TTC549 (cell line): ENCODE data around the gene RIBC2.

ENCODE experiments used
- FAIRE-seq: peaks from 2 replicates; lab custom pipeline; 2012; peaks lifted over from hg19 to GRCh38; lab: Jason Lieb, UNC

The RIBC2 gene

GRCh38 chr22:45475063-45475747 is 61.7 kb downstream of the RIBC2 start:
- FAIRE-seq, result no peak

DNA sequence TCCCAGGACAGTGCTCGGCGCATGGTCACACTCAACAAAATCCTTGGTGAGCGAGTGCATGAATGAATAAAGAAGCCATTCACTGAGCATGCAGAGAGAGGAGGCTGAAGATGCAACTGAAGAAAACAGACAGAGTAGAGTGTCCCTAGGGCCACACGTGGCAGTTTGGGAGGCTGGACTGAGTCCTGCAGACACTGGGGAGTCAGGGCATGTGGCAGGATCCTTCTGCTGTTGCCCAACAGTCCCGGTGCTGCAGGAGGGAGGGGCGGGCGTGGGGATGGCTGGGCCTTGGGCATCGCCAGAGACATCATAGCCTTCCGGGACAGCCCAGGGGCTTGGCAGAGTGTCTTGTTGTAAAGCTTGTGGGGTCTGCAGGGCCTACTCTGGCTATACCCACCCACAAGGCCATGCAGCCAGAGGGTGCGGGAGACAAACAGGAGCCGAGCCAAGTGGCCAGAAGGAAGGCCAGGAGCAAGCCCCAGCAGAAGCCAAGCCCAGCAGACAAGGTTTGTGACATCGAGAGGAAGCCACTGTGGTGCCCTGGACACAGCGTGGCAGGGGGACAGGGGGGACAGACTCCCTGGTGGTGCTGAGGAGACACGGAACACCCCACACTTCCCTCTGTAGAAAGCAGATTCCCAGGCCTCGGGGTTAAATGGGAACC is 62.5 kb downstream of the RIBC2 start:
- FAIRE-seq, result no peak

DNA sequence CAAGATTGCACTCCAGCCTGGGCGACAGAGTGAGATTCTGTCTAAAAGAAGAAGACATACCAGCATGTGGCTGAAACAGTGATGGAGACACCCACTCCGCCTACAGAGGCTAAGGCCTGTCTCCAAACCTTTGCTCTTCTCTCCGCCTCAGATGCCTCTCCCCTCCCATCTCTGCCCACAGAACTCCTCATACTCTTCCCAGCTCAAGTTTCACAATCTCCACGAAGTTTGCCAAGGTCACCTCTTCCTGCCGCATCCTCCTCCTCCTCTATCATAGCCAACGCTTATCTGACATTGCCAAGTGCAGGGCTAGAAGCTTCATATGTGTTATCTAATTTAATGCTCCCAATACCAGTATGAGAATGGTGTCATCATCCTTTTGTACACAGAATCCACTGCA is 63.3 kb downstream of the RIBC2 start:
- no peak for FAIRE-seq

DNA sequence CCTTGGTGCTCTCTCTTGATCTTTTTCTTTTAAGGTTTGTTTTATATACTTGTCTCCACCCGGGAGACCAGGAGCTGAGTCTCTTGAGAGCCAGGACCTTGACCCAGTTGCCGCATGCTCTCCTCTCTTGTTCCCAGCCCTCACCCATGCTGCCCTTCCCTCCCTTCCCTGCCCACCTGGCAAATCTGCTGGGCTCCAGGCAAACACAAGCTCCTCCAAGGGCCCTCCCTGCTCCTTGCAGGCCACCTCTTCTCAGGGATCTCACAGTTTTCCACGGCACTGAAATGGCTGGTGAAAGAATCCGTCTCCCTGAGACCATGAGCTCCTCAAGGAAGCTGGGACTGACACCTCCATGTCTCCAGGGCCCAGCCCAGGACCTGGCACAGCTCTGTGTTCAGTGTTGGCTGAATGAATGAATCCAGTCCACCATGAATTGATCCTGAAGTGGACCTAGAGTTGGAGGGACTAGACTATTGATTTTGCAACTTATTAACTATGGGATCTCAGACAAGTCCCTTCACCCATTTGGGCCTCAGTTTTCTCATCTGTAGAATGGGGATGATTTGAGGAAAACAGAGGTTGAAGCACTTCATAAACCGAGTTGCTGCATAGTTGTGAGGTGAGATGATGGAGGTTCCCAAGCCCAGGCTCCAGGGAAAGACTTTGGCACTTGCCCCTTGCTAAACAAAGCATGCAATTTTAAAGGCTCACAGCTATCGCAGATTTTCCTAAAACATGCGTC is 64.0 kb downstream of the RIBC2 start:
- FAIRE-seq, result no peak

DNA sequence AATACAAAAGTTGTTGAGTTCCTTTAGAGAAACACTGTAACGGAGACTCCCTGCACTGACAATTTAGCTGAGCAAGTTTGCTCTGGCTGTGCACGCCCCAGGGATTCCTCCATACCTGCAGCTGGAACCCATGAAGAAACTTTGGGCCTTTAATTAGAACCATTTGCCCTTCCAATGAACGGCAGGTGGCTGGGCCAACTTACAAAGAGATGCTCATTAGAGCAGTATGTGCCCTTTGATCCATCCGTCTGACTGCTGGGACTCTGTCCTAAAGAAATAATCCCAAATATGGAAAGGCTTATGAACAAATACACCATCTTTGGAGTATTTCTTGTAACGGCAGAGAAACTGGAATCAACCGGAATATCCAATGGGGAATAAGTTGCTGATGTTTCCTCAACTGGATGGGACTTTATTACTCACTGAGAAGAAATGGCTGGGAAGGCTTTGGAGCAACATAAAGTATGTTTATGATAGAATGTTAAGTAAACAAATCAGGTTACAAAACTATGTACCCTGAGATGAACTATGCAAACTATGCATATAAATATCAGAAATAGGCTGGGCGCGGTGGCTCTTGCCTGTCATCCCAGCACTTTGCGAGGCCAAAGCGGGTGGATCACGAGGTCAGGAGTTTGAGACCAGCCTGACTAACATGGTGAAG is 64.7 kb downstream of the RIBC2 start:
- FAIRE-seq, result no peak

GRCh38 chr22:45480717-45481116 is 67.2 kb downstream of the RIBC2 start:
- FAIRE-seq, result no peak

DNA sequence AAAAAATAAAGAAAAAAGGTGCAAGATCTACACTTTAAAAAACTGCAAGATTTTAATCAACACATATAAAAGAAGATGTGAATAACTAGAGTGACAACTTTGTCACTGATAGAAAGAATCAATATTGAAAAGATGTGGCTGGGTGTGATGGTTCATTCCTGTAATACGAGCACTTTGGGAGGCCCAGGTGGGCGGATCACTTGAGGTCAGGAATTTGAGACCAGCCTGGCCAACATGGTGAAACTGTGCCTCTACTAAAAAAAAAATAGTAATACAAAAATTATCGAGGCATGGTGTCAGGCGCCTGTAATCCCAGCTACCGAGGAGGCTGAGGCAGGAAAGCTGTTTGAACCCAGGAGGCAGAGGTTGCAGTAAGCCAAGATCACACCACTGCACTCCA is 68.2 kb downstream of the RIBC2 start:
- no peak for FAIRE-seq
